T-helper 2 cell treated with Interferon-gamma antibody and Interleukin-4, amounts not matched to agents 100 ng/mL and 5 ng/mL, for 36 hours (primary cell): ENCODE data around the gene DDOST. TPM values are rescaled to one million over a fixed set of nuclear protein-coding genes. Genes with fewer than 3 reads are reported as not detected.

Source experiments
- intact Hi-C: fragments of 100-400 bp; cut with micrococcal nuclease; formaldehyde crosslinking; loops from one replicate; pipeline ENCODE4 v1.15.1; 2023
- total RNA-seq: library from RNA; stranded (reverse); gene quantifications from 2 replicates; pipeline ENCODE4 v1.2.3, GENCODE V29; 2022

Gene DDOST
- total RNA-seq, 1 donor from 2014 or later, result 181 TPM

- intact Hi-C loops, result no loop called here
These were observed 924 bp upstream of the DDOST start for GRCh38 chr1:20662110-20662475.

- intact Hi-C loops, result loop anchor here (1.0 kb wide), 1 partner anchor 27 kb away; no protein-coding TSS in a partner anchor
These were observed 342 bp downstream of the DDOST start for GRCh38 chr1:20660847-20661206.

GRCh38 chr1:20660363-20660762, 806 bp downstream of the DDOST start:
- intact Hi-C loops, result no loop called here

GRCh38 chr1:20658166-20658915, 2.8 kb downstream of the DDOST start:
- intact Hi-C loops, result no loop called here

GRCh38 chr1:20657024-20657423, 4.1 kb downstream of the DDOST start:
- intact Hi-C loops, result no loop called here

- intact Hi-C loops, result no loop called here
These were observed 7.0 kb downstream of the DDOST start for GRCh38 chr1:20654104-20654690.

GRCh38 chr1:20652300-20652699, 8.9 kb downstream of the DDOST start:
- intact Hi-C loops, result no loop called here

- intact Hi-C loops, result no loop called here
These were observed 12.2 kb downstream of the DDOST start for GRCh38 chr1:20648946-20649345.

GRCh38 chr1:20648438-20648837, 12.7 kb downstream of the DDOST start:
- intact Hi-C loops, result no loop called here

- intact Hi-C loops, result no loop called here
These were observed 15.8 kb downstream of the DDOST start for GRCh38 chr1:20645414-20645813.

- intact Hi-C loops, result no loop called here
These were observed 16.8 kb downstream of the DDOST start for GRCh38 chr1:20644416-20644815.

GRCh38 chr1:20643080-20643479, 18.1 kb downstream of the DDOST start:
- intact Hi-C loops, result no loop called here

GRCh38 chr1:20641975-20642374, 19.2 kb downstream of the DDOST start:
- intact Hi-C loops, result no loop called here

- intact Hi-C loops, result loop anchor here (1.0 kb wide), 1 partner anchor 118 kb away; no protein-coding TSS in a partner anchor
These were observed 21.0 kb downstream of the DDOST start for GRCh38 chr1:20640183-20640597.

GRCh38 chr1:20636785-20637347, 24.3 kb downstream of the DDOST start:
- intact Hi-C loops, result no loop called here

GRCh38 chr1:20634594-20635084, 26.5 kb downstream of the DDOST start:
- intact Hi-C loops, result loop anchor here (1.0 to 5.0 kb wide), 2 partner anchors 27 to 127 kb away; partner anchors contain the start of genes DDOST and MUL1

- intact Hi-C loops, result loop anchor here (1.0 to 5.0 kb wide), 2 partner anchors 27 to 127 kb away; partner anchors contain the start of genes DDOST and MUL1
These were observed 27.0 kb downstream of the DDOST start for GRCh38 chr1:20634065-20634593.

GRCh38 chr1:20633190-20634064, 27.7 kb downstream of the DDOST start, which contains the start of gene PINK1:
TSS of gene PINK1 (plus strand) at chr1:20633458. CDS start at chr1:20633549, 91 bp downstream.
- intact Hi-C loops, result loop anchor here (1.0 to 5.0 kb wide), 3 partner anchors 28 to 126 kb away; partner anchors contain the start of genes DDOST and MUL1

- intact Hi-C loops, result loop anchor here (5.0 kb wide), 1 partner anchor 125 kb away; the partner anchor contains the start of gene MUL1
These were observed 28.8 kb downstream of the DDOST start for GRCh38 chr1:20632386-20632785.

- intact Hi-C loops, result loop anchor here (5.0 kb wide), 1 partner anchor 123 kb away; the partner anchor contains the start of gene MUL1
These were observed 30.4 kb downstream of the DDOST start for GRCh38 chr1:20630729-20631128.

- intact Hi-C loops, result no loop called here
These were observed 34.6 kb downstream of the DDOST start for GRCh38 chr1:20626524-20626923.
